IMR-90 (cell line): ENCODE data around the gene TEDC1. TPM values are rescaled to one million over a fixed set of nuclear protein-coding genes. Genes with fewer than 3 reads are reported as not detected.

Experiments
- ATAC-seq: fragments of 200-7000 bp; cut with Tn5 transposase; 2 replicates; pipeline ENCODE4 v1.9.1; 2020; ENCODE audit warnings: low read depth, mild to moderate bottlenecking, moderate library complexity
- BruUV-seq: library from RNA; stranded (reverse); fragments of 400-500 nt; replicated peaks from 2 replicates; lab custom pipeline; 2021; lab: Mats Ljungman, UMichigan
- CTCF ChIA-PET: fragments of 300-600 bp; formaldehyde crosslinking; extraction: SDS; loops from one replicate; lab custom pipeline; 2021; ENCODE audit warnings: antibody characterized with exemption; lab: Yijun Ruan, JAX
- POLR2A ChIA-PET: fragments of 300-600 bp; sonication (Branson Sonifier 250); formaldehyde crosslinking; loops from one replicate; lab custom pipeline; 2022; ENCODE audit warnings: antibody characterized with exemption; ENCODE audit not compliant: unreplicated experiment; lab: Charles Lee
- DNase-seq: peaks from one replicate; pipeline ENCODE4 v3.0.0; 2013
- H2AFZ ChIP-seq: replicated peaks from 2 replicates; pipeline ENCODE3; 2013; ENCODE audit warnings: low read length, mild to moderate bottlenecking; ENCODE audit not compliant: poor library complexity
- H2AK5ac ChIP-seq: 2 replicates; pipeline ENCODE4 v1.6.1; 2013; ENCODE audit warnings: low read depth, low read length, inconsistent platforms
- H2AK9ac ChIP-seq: replicated peaks from 2 replicates; pipeline ENCODE3; 2013; ENCODE audit warnings: mild to moderate bottlenecking, low read depth, low read length, moderate library complexity; ENCODE audit not compliant: poor library complexity
- H2BK120ac ChIP-seq: 2 replicates; pipeline ENCODE4 v1.6.1; 2013; ENCODE audit warnings: low read depth, low read length, inconsistent platforms
- H2BK15ac ChIP-seq: 3 replicates; pipeline ENCODE4 v1.6.1; 2013; ENCODE audit warnings: low read depth, low read length, inconsistent platforms
- H2BK20ac ChIP-seq: 2 replicates; pipeline ENCODE4 v1.6.1; 2013; ENCODE audit warnings: low read depth, mild to moderate bottlenecking, inconsistent platforms, low read length, moderate library complexity
- H2BK5ac ChIP-seq: 2 replicates; pipeline ENCODE4 v1.6.1; 2013; ENCODE audit warnings: mild to moderate bottlenecking, low read depth, low read length, inconsistent platforms; ENCODE audit not compliant: poor library complexity, severe bottlenecking
- H3K14ac ChIP-seq: replicated peaks from 2 replicates; pipeline ENCODE4 v1.6.1; 2013; ENCODE audit warnings: low read depth, low read length, inconsistent platforms
- H3K18ac ChIP-seq: 2 replicates; pipeline ENCODE4 v1.6.1; 2013; ENCODE audit warnings: low read depth, low read length, control low read depth
- H3K23ac ChIP-seq: 2 replicates; pipeline ENCODE4 v1.6.1; 2013; ENCODE audit warnings: low read depth, low read length, inconsistent platforms
- H3K27ac ChIP-seq: 2 replicates; pipeline ENCODE4 v1.5.1; 2013; ENCODE audit warnings: mild to moderate bottlenecking, control low read depth, low read length; ENCODE audit not compliant: insufficient read depth
- H3K27me3 ChIP-seq: 2 replicates; pipeline ENCODE4 v1.6.1; 2013; ENCODE audit warnings: low read length; ENCODE audit not compliant: control insufficient read depth, insufficient read depth
- H3K36me3 ChIP-seq: 2 replicates; pipeline ENCODE4 v1.6.1; 2013; ENCODE audit warnings: low read length, mixed read lengths; ENCODE audit not compliant: control insufficient read depth, insufficient read depth
- H3K4ac ChIP-seq: 2 replicates; pipeline ENCODE4 v1.6.1; 2013; ENCODE audit warnings: low read depth, low read length, inconsistent platforms
- H3K4me1 ChIP-seq: 2 replicates; pipeline ENCODE4 v1.6.1; 2013; ENCODE audit warnings: low read length, mixed read lengths; ENCODE audit not compliant: control insufficient read depth, insufficient read depth
- H3K4me2 ChIP-seq: 2 replicates; pipeline ENCODE4 v1.6.1; 2013; ENCODE audit warnings: low read depth, mild to moderate bottlenecking, control low read depth, low read length, moderate library complexity
- H3K4me3 ChIP-seq: 2 replicates; pipeline ENCODE4 v1.5.1; 2013; ENCODE audit warnings: low read depth, mild to moderate bottlenecking, control low read depth, low read length, moderate library complexity; ENCODE audit not compliant: insufficient read depth
- H3K56ac ChIP-seq: 2 replicates; pipeline ENCODE4 v1.6.1; 2013; ENCODE audit warnings: low read length, inconsistent platforms; ENCODE audit not compliant: insufficient read depth; ENCODE audit errors: extremely low read depth
- H3K79me1 ChIP-seq, 2 experiments: 2 replicates each; pipeline ENCODE4 v1.6.1; 2013; ENCODE audit warnings: low read length in 2 of 2, inconsistent platforms in 1 of 2, low read depth in 1 of 2
- H3K9ac ChIP-seq: 2 replicates; pipeline ENCODE4 v1.6.1; 2013; ENCODE audit warnings: low read depth, low read length, control low read depth
- H3K9me1 ChIP-seq: 2 replicates; pipeline ENCODE4 v1.6.1; 2013; ENCODE audit warnings: low read length, inconsistent platforms; ENCODE audit not compliant: insufficient read depth
- H3K9me3 ChIP-seq: 2 replicates; pipeline ENCODE4 v1.6.1; 2013; ENCODE audit warnings: low read length; ENCODE audit not compliant: control insufficient read depth, insufficient read depth
- H4K20me1 ChIP-seq: 2 replicates; pipeline ENCODE4 v1.6.1; 2013; ENCODE audit warnings: low read length, inconsistent platforms; ENCODE audit not compliant: insufficient read depth
- H4K5ac ChIP-seq: 2 replicates; pipeline ENCODE4 v1.6.1; 2013; ENCODE audit warnings: mild to moderate bottlenecking, low read depth, low read length, control low read depth
- H4K8ac ChIP-seq, 2 experiments: 2 replicates each; pipeline ENCODE4 v1.6.1; 2013; ENCODE audit warnings: low read depth in 2 of 2, low read length in 2 of 2, control low read depth in 1 of 2, inconsistent platforms in 1 of 2
- H4K91ac ChIP-seq: 2 replicates; pipeline ENCODE4 v1.6.1; 2013; ENCODE audit warnings: low read depth, low read length, inconsistent platforms; ENCODE audit not compliant: insufficient read depth
- CHD1 ChIP-seq: IDR thresholded peaks from 2 replicates; pipeline ENCODE4 v1.6.1; 2012; ENCODE audit warnings: low read depth, low read length, improper control_type of control experiment
- MAFK ChIP-seq: IDR thresholded peaks from 2 replicates; pipeline ENCODE4 v1.6.1; 2012; ENCODE audit warnings: low read depth, low read length, improper control_type of control experiment
- MAZ ChIP-seq: IDR thresholded peaks from 2 replicates; pipeline ENCODE4 v1.6.1; 2012; ENCODE audit warnings: low read depth, mild to moderate bottlenecking, low read length, improper control_type of control experiment, moderate library complexity, borderline replicate concordance
- NFE2L2 ChIP-seq: fragments of 150-350 bp; IDR thresholded peaks from 2 replicates; pipeline ENCODE4 v1.6.1; 2016; ENCODE audit warnings: low read depth, mild to moderate bottlenecking, low read length
- RAD21 ChIP-seq: IDR thresholded peaks from 2 replicates; pipeline ENCODE4 v1.6.1; 2012; ENCODE audit warnings: low read length, improper control_type of control experiment
- RCOR1 ChIP-seq: IDR thresholded peaks from 2 replicates; pipeline ENCODE4 v1.6.1; 2012; ENCODE audit warnings: mild to moderate bottlenecking, low read length, improper control_type of control experiment; ENCODE audit not compliant: insufficient replicate concordance
- RFX5 ChIP-seq: IDR thresholded peaks from 2 replicates; pipeline ENCODE4 v1.8.0; 2012; ENCODE audit warnings: low read depth, mild to moderate bottlenecking, low read length, moderate library complexity
- WGBS, 2 experiments: methylation state at CpG; one replicate each; pipeline versions ENCODE4 v1.1.5 to v1.1.7; 2013; ENCODE audit warnings: missing lambda C conversion rate in 2 of 2; ENCODE audit not compliant: insufficient read length in 1 of 2; ENCODE audit errors: extremely low coverage in 2 of 2; 5-methylcytosine and 5-hydroxymethylcytosine counted together
- dilution Hi-C: fragments of 300-500 bp; cut with HindIII; formaldehyde crosslinking; loops from one replicate; pipeline ENCODE4 v1.14.3; 2018; ENCODE audit warnings: low sequenced_read_pairs; ENCODE audit not compliant: unreplicated experiment
- in situ Hi-C: fragments of 300-500 bp; cut with MboI; formaldehyde crosslinking; loops from 3 replicates; pipeline ENCODE4 v1.14.3; 2019; ENCODE audit warnings: low sequenced_read_pairs, inconsistent platforms, mixed read lengths
- intact Hi-C: fragments of 100-400 bp; cut with micrococcal nuclease; formaldehyde crosslinking; loops from 2 replicates; pipeline ENCODE4 v1.10.0; 2022
- polyA plus RNA-seq, 3 experiments: library from polyadenylated mRNA; depleted of rRNA; stranded (reverse); fragments of >200 nt; gene quantifications; 2 replicates each; pipeline ENCODE4 v1.2.3, GENCODE V29; 2012; ENCODE audit warnings: low replicate concordance in 1 of 3
- total RNA-seq: library from RNA; depleted of rRNA; stranded (reverse); fragments of >200 nt; gene quantifications from 2 replicates; pipeline ENCODE4 v1.2.3, GENCODE V29; 2012
- TF ChIP-seq, protein P1 (sequence below): fragments of 150-350 bp; IDR thresholded peaks from 2 replicates; pipeline ENCODE4 v1.6.1; 2016; ENCODE audit warnings: low read depth, mild to moderate bottlenecking, low read length, moderate library complexity, borderline replicate concordance
- TF ChIP-seq, protein P2 (sequence below): fragments of 150-350 bp; IDR thresholded peaks from 2 replicates; pipeline ENCODE4 v1.6.1; 2017; ENCODE audit warnings: mild to moderate bottlenecking, antibody characterized with exemption, low read length, low read depth

The TEDC1 gene
- total and polyA plus RNA-seq, 2 of the 4 experiments (the other 2 are of a cell fraction) = 5.7 to 6.4 TPM

DNA sequence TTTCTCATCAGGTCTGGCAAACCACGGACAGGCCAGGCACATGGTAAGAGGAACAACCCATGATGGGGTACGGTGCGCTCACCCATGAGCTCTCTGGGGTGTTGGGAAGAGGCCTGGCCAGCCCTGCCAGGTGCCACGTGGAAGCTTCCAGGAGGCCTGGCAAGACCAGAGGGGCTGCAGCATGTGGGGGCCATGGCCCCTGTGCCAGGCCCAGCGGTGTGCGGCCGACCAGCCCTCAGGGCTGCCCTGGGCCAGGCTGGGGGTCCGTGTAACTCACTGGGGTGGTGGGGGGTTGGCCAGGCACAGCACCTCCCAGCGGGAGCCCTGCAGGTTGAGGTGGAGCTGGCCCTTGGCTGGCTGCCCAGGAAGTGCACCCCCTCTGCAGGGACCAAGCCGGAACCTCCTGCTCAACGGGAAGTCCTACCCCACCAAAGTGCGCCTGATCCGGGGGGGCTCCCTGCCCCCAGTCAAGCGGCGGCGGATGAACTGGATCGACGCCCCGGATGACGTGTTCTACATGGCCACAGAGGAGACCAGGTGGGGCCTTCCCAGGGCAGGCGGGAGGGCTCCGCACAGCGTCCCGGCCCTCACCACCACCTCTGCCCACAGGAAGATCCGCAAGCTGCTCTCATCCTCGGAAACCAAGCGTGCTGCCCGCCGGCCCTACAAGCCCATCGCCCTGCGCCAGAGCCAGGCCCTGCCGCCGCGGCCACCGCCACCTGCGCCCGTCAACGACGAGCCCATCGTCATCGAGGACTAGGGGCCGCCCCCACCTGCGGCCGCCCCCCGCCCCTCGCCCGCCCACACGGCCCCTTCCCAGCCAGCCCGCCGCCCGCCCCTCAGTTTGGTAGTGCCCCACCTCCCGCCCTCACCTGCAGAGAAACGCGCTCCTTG, 21.3 kb upstream of the TEDC1 start:
- CTCF ChIA-PET = interaction anchor here (1.1 kb wide), 2 partner anchors 11 to 17 kb away, joined by 3 to 7 read pairs; partner anchors contain the start of gene CRIP1
- Histone ChIP-seq H3K18ac (no peak overlapping the region), H3K4me2 (no peak overlapping the region), H4K5ac (no peak overlapping the region), H3K4me3 (no peak overlapping the region), H3K27ac (no peak overlapping the region), H3K23ac (no peak overlapping the region), H2BK15ac (no peak overlapping the region), H3K9me1 (0 out of 2 replicates have a peak, but pooled peaks cover 3% of the 10 kb centered on the region), H3K9ac (no peak overlapping the region), H4K20me1 (peaks cover 15% of the 10 kb centered on the region), H3K14ac (no peak overlapping the region), H2AK5ac (no peak overlapping the region), H3K56ac (no peak overlapping the region), H3K36me3 (peaks cover 34% of the 10 kb centered on the region), H3K4ac (no peak overlapping the region), H2AFZ (no peak overlapping the region), H3K9me3 (no peaks in the 10 kb centered on the region), H3K27me3 (no peaks in the 10 kb centered on the region), H2BK5ac (no peak overlapping the region), H2BK20ac (no peak overlapping the region), H2BK120ac (no peak overlapping the region), H4K8ac (no peak overlapping the region), H2AK9ac (no peak overlapping the region), H3K4me1 (peaks cover 2% of the 10 kb centered on the region; the same call in 1 of the 2 replicates), H4K91ac (no peak overlapping the region), H3K79me1 (no peaks in the 10 kb centered on the region; a peak in 1 of 4 replicates)
- intact Hi-C loops = no loop called here
- DNase-seq (no peak), ATAC-seq (no peak)
- POLR2A ChIA-PET = no interaction called here
- TF ChIP-seq, protein P1, sequence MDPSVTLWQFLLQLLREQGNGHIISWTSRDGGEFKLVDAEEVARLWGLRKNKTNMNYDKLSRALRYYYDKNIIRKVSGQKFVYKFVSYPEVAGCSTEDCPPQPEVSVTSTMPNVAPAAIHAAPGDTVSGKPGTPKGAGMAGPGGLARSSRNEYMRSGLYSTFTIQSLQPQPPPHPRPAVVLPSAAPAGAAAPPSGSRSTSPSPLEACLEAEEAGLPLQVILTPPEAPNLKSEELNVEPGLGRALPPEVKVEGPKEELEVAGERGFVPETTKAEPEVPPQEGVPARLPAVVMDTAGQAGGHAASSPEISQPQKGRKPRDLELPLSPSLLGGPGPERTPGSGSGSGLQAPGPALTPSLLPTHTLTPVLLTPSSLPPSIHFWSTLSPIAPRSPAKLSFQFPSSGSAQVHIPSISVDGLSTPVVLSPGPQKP = no peak
- TF ChIP-seq, protein P2, sequence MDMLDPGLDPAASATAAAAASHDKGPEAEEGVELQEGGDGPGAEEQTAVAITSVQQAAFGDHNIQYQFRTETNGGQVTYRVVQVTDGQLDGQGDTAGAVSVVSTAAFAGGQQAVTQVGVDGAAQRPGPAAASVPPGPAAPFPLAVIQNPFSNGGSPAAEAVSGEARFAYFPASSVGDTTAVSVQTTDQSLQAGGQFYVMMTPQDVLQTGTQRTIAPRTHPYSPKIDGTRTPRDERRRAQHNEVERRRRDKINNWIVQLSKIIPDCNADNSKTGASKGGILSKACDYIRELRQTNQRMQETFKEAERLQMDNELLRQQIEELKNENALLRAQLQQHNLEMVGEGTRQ = no peak
- no peak for TF ChIP-seq MAFK
- no peak for TF ChIP-seq MAZ
- no peak for TF ChIP-seq CHD1
- no peak for TF ChIP-seq RCOR1
- TF ChIP-seq RFX5 = no peak
- no peak for TF ChIP-seq NFE2L2
- TF ChIP-seq RAD21 = no peak
- in situ Hi-C loops = no loop called here
- WGBS, 2 experiments = 86% methylated on average over 12 of the region's 54 CpGs; no CpG with 5 or more reads in 1 of the 2 experiments
- no TSS peak for BruUV-seq
- dilution Hi-C loops = no loop called here
